ENCODE results near the gene DCUN1D5.

DCUN1D5 gene

DNA sequence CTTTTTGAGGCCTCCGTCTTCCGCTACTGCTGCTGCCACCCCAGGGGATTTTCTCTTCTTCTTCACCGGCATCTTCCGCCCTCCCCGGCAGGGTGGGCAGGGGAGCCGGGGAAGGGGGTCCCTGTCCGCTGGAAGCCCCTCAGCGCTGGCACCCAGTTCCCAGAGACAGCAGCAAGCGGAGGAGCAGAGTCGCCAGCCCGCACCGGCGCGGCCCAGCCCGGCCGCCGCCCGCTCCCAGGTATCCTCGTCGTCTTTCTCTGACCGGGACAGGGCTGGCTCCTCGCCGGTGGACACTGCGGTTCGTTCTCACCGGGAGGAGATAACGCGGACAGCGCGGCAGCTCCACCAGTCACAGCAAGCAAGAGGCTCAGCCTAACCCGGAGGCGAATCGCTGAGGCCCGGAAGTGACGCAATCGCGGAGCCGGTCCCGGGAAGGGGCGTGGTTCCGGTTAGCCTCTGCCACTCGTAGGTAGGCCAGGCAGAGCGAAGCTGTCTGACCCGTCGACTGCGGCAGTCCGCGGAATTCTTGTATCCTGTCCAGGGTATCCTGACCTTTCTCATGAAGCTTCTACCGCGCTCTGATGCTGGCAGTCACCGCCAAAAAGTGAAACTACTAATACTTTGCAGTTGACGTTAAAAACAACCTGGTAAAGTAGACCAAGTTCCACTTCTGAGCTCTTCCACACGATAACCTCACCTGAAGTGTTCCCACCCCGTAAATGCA, at the start of gene DCUN1D5:
TSS of gene DCUN1D5 (minus strand) at position 360 of the 724 bp plus-strand sequence. CDS start at position 72, 288 bp downstream.
- peak; percentile 75 to 97 (median 93) for DNase-seq

DNA sequence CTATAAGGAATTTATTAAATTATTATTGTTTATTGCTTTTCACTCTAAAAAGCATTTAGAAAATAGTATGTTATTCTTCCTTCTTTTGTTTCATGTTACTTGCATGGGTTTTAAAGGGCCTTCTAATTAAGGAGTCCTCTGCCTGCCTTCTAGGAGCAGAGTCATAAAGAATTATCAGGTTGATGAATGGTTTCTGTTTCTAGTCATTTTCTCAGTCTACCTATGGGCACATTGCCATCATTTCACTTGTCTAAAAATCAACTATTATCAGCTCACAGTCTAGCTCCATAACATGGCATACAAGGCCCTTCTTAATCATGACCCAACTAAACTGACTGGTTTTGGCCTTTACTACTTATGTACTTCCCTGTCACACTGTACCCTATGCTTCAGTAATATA, 33.5 kb upstream of the DCUN1D5 start:
- DNase-seq: no peak

DNA sequence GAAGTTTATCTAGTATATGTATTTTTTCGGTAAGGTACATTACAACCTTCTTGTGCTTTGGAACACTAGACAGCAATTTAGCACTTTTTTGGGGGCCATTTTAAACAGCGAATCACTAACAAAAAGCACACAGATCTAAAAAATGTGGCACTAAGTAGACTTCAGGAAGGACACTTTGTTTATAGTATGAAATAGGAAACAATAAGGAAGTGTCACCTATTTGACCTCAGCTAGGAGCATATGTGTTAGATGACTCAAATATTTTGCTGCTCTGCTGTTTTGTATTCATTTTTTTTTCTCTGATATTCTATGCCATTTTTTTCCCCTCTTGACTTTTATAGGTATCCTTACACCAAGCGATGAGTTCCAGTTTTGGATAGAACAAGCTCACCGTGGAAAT, 22.9 kb upstream of the DCUN1D5 start:
- no peak for DNase-seq

DNA sequence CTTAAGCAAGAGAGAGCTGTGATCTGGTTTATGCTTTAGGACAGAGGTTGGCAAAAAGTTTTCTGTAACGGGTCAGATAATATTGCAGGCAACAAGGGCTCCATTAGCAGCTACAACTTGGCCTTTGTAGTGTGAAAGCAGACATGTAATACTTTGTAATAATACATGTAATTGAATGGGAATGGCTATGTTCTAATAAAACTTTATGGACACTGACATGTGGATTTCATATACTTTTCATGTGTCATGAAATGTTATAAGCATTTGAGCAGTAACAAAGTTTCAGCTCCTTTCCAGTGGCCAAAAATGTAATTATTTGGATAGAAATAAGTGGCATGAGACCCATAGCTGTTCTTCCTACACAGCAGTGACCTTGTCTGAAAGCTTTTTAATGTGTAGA, 20.4 kb upstream of the DCUN1D5 start:
- no peak for DNase-seq

DNA sequence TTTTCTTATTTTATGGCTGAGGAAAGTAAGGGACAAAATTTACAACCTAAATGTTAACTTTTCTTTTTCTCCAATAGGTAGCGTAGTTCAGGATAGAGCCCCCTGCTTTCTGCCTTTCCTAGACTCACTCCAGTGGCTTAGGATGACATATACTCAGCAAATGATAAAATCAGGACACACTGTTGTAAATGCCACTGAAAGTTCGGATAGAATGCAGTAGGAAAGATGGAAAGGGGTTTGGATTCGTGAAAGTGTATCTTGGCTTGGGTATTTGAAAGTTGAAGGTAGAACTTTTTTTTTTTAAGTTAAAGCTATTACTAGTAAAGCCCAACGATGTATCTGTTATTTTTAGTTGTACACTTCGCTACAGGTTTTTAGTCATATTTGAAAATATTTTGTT, 19.4 kb upstream of the DCUN1D5 start:
- no peak for DNase-seq

DNA sequence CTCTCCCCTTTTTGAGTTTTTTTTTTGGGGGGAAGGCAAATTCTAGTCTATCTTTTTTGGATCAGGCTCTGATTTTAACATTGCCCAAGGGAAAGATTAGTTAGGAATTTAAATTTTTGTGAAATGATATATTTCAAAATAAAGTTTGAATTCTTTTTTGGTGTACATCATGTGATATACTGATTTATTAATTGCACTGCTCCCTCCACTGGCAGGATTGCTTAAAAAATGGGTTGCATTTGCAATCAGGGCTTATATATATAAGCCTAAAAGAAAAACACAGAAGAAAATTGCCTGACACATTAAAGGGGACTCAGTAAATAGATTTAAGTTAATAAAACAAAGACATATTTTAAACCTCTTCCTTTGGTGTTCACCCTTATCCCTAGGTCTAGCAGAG, 18.4 kb upstream of the DCUN1D5 start:
- DNase-seq: no peak

DNA sequence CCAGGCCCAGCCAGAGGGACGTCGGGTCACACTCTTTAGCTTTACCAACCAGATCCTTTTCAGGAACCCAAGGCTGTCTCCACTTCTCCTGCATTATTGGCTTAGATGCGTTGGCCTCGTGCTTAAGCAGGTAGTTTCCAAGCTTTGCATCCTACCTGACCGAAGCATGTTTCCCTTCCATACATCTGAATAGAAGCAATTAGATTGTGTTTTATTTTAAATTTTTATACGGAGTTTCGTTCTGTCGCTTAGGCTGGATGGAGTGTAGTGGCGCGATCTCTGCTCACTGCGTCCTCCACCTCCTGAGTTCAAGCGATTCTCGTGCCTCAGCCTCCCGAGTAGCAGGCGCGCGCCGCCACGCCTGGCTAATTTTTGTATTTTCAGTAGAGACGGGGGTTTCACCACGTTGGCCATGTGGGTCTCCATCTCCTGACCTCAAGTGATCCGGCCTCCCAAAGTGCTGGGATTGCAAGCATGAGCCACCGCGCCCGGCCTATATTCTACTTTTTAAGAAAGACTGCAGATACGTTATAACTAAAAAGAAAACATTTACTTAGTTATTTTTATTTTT, 17.9 kb upstream of the DCUN1D5 start:
- peak in 15 of 56 donors; percentile 1 to 36 (median 15) for DNase-seq

DNA sequence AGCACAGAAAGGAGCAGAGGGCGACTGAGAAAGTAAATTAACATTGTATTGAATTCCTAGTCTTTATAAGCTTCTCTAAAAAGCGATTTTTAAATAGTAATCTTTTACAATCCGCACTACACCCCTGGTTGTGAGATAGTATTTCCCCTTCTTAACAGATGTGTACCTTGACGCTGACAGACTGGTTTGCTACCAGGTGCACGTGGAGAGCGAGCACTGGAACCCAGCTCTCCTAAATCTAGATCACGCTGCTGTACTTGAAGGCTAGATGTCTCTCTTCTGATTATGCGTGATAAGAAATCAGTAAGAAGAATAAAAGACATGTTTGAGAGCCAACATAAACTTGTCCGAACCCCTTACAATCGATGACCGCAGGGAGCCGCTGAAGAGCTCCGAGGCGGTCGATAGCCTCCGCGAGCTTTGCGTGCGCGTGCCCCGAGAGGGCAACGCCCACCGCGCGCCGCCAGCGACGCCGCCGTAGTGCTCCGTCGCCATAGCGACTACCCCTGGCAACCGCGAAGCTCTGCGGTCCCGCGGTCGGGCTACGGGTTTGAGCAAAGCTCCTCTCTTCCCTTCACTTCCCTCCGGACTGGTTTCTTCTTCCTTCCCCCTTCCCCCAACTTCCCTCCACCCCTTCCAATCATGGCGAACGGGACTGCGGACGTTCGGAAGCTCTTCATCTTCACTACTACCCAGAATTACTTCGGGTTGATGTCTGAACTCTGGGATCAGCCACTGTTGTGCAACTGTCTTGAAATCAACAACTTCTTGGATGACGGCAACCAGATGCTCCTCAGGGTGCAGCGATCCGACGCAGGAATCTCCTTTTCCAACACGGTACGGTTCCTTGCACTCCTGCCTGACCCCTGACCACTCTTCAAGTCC, 17.2 kb upstream of the DCUN1D5 start, which contains the start of gene DYNC2H1:
TSS of gene DYNC2H1 (plus strand) at position 494 of the 885 bp plus-strand sequence. CDS start at position 643, 149 bp downstream.
- peak; percentile 12 to 91 (median 77) for DNase-seq

DNA sequence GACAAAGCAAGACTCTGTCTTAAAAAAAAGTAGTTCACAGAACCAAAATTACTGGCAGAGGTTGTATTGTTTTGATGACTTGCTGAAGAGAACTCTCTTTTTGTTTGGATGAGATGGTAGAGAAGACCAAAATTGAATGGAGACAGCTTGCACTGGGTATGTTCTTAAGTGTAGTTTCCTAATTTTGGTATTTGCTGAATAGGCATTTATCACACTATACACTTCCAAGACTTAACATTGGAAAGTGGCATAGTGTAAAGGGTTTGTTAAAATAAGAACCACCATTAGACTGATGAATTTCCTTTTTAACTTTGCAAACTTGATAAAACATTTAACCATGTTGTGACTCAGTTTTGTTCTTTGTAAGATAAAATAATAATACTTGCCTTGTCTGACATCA, 5.3 kb upstream of the DCUN1D5 start:
- no peak for DNase-seq

DNA sequence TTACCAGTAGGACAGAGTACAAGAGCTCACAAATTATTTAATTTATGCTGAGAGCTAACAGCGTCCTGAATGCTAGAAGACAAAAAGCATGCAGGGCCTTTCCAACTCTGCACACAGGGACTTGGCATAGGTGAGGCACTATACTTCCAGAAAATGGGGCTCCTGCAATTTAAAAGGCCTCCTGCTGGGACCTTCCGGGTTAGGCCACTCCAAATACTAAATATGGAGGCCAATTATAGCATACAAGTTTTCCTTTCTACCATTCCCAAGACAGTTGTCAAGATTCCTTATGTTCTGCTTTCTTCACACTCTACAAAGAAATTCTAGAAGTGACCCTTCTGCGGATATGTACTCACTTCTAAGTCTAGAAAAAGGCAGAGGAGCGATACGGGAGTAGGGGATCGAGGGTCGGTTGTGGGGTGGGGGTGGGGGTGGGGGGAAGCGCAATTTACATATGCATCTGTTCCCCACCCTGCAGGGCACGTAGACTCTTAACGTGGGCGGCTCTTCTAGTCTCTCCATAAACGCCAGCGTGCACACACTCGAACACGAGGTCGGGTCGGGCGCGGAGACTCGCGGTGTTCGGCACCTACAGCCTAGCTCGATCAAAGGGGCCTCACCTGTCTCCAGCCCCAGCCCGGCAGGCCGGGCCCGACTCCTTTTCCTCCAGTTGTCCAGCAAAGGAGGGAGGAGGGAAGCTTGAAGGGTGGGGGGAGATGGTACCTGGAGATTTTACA, 728 bp downstream of the DCUN1D5 start:
- peak in 33 of 56 donors; percentile 7 to 48 (median 33) for DNase-seq

DNA sequence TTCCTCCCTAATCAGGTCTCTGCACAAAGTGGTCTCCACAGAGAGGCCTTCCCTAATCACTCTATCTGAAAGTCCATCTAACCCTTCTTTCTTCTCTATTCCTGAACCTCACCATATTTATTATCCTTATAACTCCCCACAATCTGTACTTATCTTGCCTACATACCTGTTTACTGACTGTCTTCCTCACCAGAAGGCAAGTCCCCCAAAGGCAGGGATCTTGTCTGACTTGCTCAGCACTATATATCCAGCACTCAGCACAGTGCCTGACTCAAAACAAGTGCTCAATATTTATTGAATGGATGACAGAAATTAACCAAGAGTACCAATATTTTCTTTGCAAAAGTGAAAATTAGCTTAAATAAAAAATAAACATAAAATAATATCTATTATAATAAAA, 5.5 kb downstream of the DCUN1D5 start:
- no peak for DNase-seq

DNA sequence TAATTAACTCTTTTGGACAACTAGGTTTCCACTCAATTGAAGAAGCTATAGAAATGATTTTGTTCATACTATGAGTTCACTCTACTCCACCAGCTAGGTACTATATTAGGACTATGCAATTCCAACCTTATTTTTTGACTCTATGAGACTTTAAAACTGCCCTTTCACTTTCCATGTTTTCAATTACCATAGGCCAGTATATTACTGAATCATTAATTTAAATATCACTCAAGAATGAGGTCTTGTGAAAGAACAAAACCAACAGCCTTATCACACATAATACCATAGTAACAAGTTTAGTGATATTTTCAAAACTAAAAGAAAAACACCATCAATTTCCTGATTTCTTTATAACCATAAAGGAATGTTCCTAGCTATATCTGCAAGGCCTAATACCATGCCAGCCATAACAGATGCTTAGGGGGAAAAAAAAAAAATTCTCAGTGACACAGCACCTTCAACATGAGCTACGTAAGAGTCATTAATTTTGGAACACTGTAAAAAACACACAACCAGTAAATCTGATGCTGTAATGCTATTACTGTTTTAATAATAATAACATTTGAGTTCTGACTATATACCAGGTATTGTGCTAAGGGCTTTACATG, 6.1 kb downstream of the DCUN1D5 start:
- no peak for DNase-seq

DNA sequence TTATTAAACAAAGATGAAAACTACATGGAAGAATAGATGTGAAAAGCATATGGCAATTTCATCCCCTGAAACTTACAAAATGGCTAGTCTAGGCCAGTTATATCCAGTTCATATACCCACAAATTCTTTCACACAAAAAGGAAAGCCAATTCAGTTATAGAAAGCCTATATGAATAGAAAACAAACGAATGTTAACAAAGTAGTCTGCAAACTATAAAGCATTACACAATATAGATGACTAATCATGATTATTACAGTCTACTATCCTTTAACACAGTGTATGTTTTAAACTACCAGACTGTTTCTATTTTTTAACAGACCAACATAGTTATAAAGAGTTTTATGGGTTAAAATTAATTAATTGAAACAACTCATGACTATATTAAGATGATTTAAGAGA, 12.1 kb downstream of the DCUN1D5 start:
- no peak for DNase-seq

DNA sequence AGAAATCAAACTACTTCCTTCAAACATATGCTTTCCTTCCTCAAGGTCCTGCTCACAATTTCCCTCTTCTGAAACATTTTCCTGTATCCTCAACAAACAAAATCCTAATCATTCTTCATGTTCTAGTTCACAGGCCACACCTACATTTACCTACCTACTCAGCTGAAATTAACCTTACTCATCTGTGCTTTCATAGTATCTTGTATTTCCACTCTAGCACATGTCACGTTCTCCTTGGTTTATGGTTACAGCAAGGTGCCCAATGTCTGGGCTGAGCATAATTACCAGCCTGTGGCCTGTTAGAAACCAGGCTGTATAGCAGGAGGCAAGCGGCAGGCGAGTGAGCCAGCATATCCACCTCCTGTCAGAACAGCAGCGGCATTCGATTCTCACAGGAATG, 13.2 kb downstream of the DCUN1D5 start:
- DNase-seq: no peak

DNA sequence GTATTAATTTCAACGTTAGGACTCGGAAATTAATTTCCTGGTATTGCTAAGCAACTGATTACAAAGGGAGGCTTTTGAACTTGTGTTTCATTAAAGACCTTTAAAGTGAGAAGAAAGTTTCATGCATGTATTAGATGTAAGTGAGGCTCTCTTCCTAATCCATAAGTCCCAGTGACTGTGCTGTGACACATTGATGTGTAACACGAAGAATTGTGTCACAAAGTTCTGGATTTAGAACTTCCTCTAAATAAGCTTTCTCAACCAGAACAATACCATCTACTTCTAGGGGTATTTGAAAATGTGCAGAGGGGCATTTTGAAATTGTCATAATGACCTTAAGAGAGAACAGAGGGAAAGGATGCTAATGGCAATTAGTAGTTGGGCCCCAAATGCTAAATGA, 14.4 kb downstream of the DCUN1D5 start:
- DNase-seq: no peak

DNA sequence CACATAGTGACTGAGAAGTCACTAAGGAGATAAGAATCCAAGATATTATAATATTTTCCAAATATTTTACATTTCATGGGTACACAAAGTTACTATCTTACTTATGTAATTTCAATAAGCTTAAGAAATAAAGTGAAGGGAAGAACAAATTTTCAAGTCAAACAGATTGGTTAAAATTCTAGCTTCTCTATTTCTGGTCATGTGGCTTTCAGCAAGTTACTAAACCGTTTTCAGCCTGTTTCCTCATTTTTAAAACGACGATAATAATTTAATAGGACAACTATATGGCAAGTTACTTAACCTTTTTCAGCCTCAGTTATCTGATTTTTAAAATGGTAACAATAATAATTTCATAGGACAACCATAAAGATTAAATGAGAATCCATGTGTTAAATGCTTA, 15.6 kb downstream of the DCUN1D5 start:
- DNase-seq: no peak

DNA sequence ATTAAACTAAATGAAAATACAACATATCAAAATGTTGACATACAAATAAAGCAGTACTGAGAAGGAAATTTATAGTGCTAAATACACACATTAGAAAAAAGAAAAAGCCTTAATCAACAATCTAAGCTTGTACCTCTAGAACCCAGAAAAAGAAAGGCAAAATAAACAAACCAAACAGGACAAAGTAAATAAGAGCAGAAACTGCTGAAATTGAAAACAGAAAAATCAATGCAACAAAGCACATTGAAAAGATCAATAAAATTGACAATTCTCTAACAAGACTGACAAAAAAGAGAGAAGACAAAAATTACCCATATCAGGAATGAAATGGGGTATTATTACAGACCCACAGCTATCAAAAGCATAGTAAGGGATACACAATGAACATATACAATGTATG, 21.0 kb downstream of the DCUN1D5 start:
- DNase-seq: no peak

DNA sequence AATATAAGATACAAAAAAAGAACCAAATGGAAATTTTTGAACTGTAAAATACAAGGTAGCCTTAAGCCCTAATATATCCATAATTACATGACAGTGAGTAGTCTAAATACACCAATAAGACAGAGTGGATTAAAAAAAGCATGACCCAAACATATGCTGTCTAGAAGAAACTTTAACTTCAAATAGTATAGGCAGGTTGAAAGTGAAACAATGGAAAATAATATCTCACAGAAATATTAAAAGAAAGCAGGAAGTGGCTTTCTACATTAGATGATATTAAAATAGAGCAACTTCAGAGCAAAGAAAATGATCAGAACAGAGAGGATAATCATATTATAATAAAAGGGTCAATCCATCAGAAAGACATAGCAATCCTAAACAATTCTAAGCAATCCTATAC, 21.8 kb downstream of the DCUN1D5 start:
- DNase-seq: no peak

DNA sequence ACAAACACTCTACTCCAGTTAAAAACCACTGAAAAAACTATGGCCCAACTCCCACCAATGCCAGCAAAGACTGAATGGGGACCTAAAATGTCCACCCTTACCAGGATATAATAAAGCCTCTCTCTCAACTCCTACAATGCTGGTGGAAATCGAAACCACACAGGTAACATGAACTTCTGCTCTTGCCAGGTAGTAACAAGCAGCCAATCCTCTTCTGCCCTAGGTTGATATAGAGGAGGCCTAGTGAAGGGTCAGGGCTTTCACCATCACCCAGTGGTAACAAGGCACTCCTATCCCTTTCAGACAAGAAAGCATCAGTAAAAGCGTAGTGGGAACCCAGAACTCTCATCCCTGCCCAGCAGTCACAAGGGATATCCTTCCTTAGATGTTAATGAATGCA, 22.6 kb downstream of the DCUN1D5 start:
- DNase-seq: no peak

DNA sequence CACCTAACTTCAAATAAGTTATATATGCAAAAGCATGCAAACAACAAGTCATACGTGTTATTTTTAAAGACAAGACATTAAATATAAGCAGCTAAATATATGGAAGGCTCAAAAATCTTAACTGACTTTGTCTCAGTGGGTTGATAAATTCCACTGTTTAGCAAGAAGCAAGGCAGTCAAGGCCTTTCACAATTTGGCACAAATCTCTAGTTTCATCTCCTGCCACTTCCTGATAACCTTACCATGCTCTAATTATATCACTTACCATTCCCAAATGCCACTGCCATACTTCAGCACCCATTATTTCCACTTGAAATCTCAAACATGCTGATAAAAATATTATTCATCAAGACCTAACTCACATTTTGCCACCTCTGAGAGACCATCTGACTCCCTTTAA, 24.8 kb downstream of the DCUN1D5 start:
- DNase-seq: no peak

DNA sequence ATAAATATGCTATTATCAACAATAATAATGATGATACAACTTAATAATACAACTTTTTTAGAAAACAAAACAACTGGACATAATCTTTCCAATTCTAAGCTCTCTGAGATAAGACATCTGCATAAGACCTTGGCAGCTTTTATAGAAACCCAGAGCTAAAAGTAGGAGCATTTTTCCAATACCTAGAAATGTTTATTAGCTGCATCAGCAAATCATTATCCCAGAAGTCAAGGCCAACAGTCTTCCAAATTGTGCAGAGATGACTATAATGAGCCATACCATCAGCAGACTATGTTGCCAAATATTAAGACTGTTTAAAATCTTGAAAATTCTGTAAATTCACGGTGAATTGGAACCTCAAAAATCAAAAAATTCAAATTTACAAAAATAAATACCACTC, 30.3 kb downstream of the DCUN1D5 start:
- no peak for DNase-seq

Data from nucleus accumbens (tissue), 56 donors.